Right kidney (tissue), 1 donor: ENCODE data around the gene HIF1AN.

Experiments used
- DNase-seq: peaks from one replicate; pipeline ENCODE4 v3.0.0-alpha.2; 2016

HIF1AN gene

DNA sequence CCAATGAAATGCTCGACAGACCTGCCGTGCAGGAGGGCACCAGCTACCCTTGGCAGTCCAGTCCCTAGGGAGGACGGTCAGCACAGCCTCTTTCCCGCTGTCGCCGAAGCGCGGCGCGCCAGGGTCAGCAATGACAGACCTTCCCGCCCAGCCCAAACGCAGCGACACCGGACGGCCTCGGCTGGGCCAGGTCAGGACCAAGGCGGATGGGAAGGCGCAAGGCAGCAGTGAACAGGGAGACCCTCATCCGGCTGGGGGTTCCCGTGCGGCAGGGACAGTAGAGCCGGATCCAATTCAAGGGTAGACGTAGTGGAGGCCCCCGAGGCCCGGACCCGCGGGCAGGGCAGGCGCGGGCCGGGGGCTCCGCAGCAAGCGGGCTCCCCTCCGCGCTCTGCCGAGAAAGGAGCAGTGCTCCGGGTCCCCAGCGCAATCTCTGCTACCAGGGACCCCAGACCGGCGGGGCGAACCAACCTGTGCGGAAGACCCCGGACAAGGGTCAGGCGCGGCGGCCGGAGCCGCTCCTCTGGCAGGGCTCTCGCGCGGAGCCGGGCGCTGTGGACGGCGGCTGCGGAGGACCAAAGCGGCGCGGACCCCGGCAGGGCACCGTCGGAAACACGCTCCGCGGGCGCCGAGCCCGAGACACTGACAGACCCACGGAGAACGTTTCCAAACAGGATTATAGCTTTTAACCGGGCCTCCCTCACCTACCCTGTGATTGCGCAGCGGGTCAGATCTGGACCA is 16.3 kb upstream of the HIF1AN start, which contains the start of gene SEC31B:
Gene SEC31B, minus strand, starts transcription at position 551 of the 741 bp plus-strand sequence. CDS start 2,909 bp downstream, outside the sequence.
- peak; percentile 76 for DNase-seq

- no peak for DNase-seq
Observed at GRCh38 chr10:100520811-100521210, 14.9 kb upstream of the HIF1AN start.

DNA sequence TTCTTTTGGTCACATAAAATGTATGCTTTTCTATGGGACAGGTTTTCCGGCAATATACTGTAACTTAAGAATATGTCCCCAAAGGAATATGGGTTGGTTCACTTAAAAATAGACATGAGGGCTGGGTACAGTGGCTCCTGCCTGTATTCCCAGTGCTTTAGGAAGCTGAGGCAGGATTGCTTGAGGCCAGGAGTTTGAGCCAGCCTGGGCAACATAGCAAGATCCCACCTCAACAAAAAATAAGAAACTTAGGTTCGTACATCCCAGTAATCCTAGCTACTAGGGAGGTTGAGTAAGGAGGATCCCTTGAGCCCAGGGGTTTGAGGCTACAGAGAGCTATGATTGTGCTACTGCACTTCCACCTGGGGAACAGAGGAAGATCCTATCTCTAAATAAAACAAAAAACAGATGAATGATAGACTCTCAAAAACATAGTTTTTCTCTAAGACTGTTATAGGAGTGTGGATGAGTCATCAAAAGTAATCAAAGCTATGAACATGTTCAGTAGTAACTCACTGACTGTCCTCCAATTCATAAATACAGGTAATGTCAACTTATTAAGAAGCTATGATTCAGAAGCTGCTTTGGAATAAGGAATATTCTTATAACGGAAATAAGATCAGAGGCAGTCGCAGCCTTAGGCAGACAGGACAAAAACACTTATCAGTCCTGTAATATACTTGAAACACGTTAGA is 13.5 kb upstream of the HIF1AN start:
- DNase-seq, result no peak

DNA sequence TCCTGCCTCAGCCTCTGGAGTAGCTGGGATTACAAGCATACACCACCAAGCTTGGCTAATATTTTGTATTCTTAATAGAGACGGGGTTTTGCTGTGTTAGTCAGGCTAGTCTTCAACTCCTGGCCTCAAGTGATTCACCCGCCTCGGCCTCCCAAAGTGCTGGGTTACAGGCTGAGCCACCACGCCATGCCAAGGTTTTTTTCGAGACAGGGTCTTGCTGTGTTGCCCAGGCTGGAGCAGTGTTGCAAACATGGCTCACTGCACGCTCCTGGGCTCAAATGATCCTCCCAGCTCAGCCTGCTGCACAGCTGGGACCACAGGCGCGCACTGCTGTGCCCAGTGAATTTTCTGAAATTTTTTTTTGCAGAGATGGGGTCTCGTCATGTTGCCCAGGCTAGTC is 12.8 kb upstream of the HIF1AN start:
- DNase-seq, result no peak

DNA sequence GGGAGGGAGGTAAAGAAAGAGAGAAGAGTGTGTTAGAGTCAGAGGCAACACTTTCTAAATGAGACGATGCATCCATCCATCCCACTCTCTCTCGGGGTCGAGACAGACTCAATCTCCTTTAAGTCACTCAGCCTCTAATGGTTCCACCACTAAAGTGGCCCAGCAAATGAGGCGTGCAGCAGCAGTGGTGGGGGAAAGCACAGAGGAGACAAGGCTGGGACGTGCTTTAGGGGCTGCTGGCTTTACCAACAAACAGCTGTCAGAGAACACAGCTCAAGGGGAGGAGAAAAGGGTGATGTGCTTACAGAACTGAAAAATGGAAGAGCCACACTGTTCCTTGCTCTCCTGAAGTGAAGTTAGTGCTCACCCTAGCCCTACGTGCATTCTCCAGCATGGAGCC is 11.5 kb upstream of the HIF1AN start:
- no peak for DNase-seq

DNA sequence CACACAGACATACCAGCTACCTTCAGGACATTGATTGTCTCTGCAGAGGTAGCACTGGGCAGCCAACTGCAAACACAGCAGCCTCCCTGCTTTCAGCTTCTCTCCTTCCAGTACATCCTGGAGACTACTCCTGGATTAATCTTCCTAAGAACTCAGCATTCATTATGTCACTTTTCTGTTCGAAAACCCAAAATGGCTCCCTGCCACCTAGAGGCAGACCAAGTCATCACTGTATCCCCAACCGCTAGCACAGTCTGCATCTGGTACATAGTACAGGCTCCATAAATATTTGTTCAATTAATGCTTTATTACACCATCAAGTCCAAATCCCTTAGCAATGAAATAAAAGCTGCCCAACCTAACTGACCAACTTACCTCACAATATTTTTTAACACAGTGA is 11.1 kb upstream of the HIF1AN start:
- no peak for DNase-seq

DNA sequence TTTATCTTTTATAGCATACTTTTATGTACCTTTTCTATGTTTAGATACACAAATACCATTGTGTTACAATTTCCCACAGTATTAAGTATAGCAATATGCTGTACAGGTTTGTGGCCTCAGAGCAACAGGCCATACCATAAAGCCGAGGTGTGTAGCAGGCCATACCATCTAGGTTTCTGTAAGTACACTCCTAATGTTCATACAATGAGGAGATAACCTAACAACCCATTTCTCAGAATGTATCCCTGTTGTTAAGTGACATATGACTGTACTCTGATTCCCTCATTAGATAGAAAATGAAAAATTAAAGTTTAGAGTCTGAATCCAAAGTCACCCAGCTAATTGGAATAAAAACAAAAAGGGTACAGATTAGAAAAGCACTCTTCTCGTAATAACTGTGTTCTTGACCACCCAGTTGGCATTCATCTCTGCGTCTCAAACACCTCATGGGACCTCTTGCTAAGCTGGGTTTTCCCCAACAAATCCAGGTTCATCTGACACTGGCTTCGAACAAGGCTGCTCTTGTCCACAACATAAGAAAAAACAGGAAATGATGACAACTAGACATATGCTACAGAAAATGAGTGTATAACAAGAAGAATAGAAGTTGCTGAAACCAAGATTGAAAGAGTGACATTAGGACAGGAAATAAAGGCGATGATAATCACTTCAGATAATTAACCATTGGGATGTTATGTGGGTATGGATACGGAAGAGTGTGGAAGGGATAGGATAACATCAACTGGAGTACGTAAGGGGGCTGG is 7.4 kb upstream of the HIF1AN start:
- DNase-seq, result no peak

- no peak for DNase-seq
Observed at GRCh38 chr10:100528921-100529474, 6.7 kb upstream of the HIF1AN start.

DNA sequence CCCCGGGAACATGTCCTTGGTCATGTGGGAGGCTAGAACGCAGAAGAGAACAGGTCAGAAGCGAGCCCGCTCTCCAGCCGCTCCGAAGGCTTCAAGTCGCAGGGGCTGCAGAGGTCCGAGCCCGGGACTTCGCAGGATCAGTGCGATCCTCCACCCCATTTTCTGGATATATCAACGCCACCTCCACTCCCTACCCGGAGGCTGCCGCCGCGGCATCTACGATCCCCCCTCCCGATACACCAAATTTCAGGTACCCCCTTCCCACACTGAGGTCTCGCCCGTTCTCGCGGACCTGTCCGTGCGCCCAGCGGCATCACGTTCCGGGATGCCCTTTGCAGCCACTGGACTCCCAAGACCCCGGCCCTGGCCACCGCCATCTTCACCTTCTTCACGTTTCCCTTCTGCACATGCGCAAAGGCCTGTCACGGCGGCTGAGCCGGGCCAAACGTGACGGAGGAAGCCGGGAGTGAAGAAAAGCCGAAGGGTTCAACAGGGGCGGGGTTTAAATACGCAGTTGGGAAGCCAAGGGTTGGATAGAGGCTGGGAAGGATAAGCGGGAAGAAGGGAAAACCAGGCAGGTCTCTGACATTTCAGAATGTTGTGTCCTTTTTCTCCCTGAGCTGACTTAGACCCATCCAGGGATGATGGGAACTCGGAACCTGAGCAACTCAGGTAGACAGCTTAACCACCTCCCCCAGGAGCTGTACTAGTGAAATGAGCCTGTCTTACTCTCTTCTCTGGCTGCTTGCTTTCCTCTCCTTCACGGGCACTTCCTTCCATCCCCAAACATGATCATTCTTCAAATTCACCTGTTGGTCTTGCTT is 6.1 kb upstream of the HIF1AN start, which contains the start of gene NDUFB8:
Gene NDUFB8, minus strand, starts transcription at position 397 of the 824 bp plus-strand sequence. Its CDS starts 20 bp downstream, at position 377.
- peak; percentile 92 for DNase-seq

DNA sequence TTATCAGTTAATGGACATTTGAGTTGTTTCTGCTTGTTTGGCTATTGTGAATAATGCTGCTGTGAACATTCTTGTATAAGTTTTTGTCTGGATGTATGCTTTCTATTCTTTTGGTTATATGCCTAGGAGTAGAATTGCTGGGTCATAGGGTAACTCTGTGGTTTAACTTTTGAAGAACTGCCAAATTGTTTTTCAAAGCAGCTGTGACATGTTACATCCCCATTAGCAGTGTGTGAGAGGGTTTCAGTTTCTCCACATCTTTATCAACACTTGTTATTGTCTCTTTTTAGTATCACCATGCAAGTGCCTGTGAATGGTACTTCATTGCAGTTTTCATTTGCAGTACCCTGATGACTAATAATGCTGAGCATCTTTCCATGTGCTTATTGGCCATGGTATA is 4.0 kb upstream of the HIF1AN start:
- no peak for DNase-seq

- DNase-seq, result no peak
Observed at GRCh38 chr10:100534726-100535125, 1.0 kb upstream of the HIF1AN start.

GRCh38 chr10:100535338-100535714 is 417 bp upstream of the HIF1AN start:
- DNase-seq, result no peak

GRCh38 chr10:100537475-100537874 is 1.7 kb downstream of the HIF1AN start:
- no peak for DNase-seq

DNA sequence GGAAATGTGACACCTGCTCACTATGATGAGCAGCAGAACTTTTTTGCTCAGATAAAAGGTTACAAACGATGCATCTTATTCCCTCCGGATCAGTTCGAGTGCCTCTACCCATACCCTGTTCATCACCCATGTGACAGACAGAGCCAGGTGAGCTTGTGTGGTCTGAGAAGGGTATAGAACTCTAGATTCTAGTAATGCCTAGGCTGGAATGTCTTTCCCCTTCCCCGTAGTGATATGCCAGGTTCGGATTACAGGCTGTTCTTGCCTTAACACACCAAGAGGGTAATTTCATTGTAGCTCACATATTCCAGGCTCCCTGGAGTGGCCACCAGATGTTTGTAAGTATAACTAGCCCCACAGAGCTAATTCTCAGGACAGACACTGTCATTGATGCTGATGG is 9.2 kb downstream of the HIF1AN start:
- DNase-seq, result no peak

DNA sequence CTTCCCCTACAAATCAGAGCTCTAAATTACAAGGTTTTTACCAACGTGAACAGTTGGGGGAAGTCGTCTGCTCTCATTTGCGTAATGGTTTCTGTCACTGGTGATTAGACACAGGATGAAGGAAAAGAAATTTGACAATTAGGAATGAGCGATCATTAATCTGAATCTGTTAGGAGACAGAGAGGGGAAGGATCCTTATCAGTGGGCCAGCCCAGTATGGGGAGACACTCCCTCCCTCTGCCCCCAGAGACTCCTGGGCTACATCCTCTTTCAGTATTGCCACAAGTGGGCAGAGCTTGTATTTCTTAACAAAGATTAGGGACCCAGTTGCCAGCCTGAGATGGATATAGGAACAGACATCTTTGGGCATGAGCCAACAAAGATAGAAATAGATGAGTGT is 15.5 kb downstream of the HIF1AN start:
- no peak for DNase-seq

- no peak for DNase-seq
Observed at GRCh38 chr10:100551738-100552137, 16.0 kb downstream of the HIF1AN start.

DNA sequence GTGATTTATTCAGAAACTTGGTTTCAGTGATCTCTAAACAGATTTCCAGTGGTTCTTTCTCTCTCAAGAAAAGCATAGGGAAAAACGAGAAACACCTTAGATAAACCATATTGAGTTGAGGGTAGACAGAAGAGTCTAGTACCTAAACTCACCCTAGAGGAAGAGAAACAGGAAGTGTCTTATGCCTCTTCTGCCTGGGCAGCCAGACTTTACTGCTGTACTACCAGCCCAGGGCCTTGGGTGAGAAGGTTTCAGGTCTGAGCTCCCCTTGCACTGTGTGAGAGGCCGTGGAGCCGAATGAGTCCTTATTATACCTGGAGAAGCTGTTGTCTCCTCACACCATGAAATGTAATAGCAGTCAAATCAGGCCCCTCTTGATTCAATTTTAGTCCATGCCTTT is 18.2 kb downstream of the HIF1AN start:
- DNase-seq, result no peak

DNA sequence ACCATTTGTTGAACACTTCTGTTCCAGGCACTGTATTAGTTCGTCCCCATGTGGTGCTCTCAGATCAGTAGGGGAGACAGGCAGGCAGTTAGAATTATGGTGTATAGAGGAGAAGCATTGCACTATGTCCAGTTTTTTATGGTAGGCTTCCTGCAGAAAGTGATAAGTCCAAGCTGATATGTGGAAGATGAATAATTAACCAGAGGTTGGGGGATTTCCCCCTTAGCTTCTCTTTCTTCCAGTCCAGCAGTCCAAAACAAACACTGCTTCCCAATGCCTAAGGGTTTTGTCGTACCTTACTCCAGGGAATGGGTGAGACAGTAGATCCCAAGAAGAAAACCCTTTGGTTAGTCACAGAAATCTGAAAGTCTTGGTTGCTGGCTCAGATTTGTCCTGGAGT is 19.2 kb downstream of the HIF1AN start:
- no peak for DNase-seq

- DNase-seq, result no peak
Observed at GRCh38 chr10:100560248-100560647, 24.5 kb downstream of the HIF1AN start.

- no peak for DNase-seq
Observed at GRCh38 chr10:100561005-100561404, 25.3 kb downstream of the HIF1AN start.

- peak; percentile 81 for DNase-seq
Observed at GRCh38 chr10:100562008-100562672, 26.4 kb downstream of the HIF1AN start.
